Ovary (tissue), 9 donors: ENCODE measurements around the gene NUPR2. TPM values are rescaled to one million over a fixed set of nuclear protein-coding genes. Genes with fewer than 3 reads are reported as not detected.
A peak's percentile ranks its signal among the peaks of the same experiment; 100 is the strongest.
"Not testable (repeated sequence)": the region's sequence is repeated elsewhere in the genome, so short reads cannot be mapped to it uniquely, and the experiment has no call there.

Source experiments
- DNase-seq, 5 donors: peaks; one replicate each; pipeline ENCODE4 v3.0.0-alpha.2; 2019 to 2020
- H3K27ac ChIP-seq, 2 donors: fragments of 200-600 bp; one replicate each; pipeline versions ENCODE4 v1.5.1 to v1.8.0; 2019 to 2022
- H3K27me3 ChIP-seq: fragments of 200-600 bp; one replicate; pipeline ENCODE4 v1.8.0; 2022
- H3K36me3 ChIP-seq: fragments of 200-600 bp; sonication (generic); one replicate; pipeline ENCODE4 v1.5.1; 2019
- H3K4me1 ChIP-seq: one replicate; pipeline ENCODE4 v1.8.1; 2013; ENCODE audit warnings: mild to moderate bottlenecking, moderate library complexity; ENCODE audit not compliant: insufficient read depth
- H3K4me3 ChIP-seq: fragments of 200-600 bp; sonication (generic); one replicate; pipeline ENCODE4 v1.5.1; 2017
- H3K9me3 ChIP-seq, 2 donors: fragments of 200-600 bp in 1 of 2; sonication (generic) in 1 of 2; one replicate each; pipeline versions ENCODE4 v1.5.1 to v1.8.1; 2013 to 2019; ENCODE audit warnings: mild to moderate bottlenecking in 1 of 2, moderate library complexity in 1 of 2
- CTCF ChIP-seq, 3 donors: fragments of 450-650 bp in 2 of 3; fragments of 200-600 bp in 1 of 3; IDR thresholded peaks; one replicate each; pipeline versions ENCODE4 v1.5.1 to v1.8.0; 2016 to 2022; ENCODE audit warnings: antibody characterized with exemption in 3 of 3, mild to moderate bottlenecking in 1 of 3
- EP300 ChIP-seq: sonication (generic); formaldehyde crosslinking; IDR thresholded peaks from one replicate; pipeline ENCODE4 v1.6.1; 2017; ENCODE audit warnings: antibody characterized with exemption
- POLR2A ChIP-seq: fragments of 450-650 bp; IDR thresholded peaks from one replicate; pipeline ENCODE4 v1.6.1; 2017; ENCODE audit warnings: antibody characterized with exemption, mild to moderate bottlenecking, moderate library complexity
- WGBS, 3 donors: extraction: QIAGEN DNeasy Blood & Tissue Kit in 1 of 3; methylation state at CpG; one replicate each; pipeline versions ENCODE4 v1.1.5 to v1.1.7; 2013 to 2017; 5-methylcytosine and 5-hydroxymethylcytosine counted together
- intact Hi-C, 4 donors: fragments of 100-400 bp; cut with DNase I; formaldehyde crosslinking; loops; one replicate each; pipeline versions ENCODE4 v1.11.0 to v1.15.1; 2022 to 2023
- polyA plus RNA-seq, 2 donors: library from polyadenylated mRNA; stranded (reverse); fragments of 200-250 nt in 1 of 2; fragments of 350-450 nt in 1 of 2; fragmentation: Illumina TruSeq in 1 of 2; extraction: RNeasy Lipid Tissue Mini Kit (QIAGEN cat#74804) in 1 of 2; gene quantifications; one replicate each; pipeline ENCODE4 v1.2.3, GENCODE V29; 2013 to 2014
- total RNA-seq, 7 donors: library from RNA; depleted of rRNA in 2 of 7; stranded (reverse); fragments of >200 nt in 2 of 7; fragmentation: NEBNext Ultra II Directional in 3 of 7; extraction: Animal tissue kit (Norgen Biotek cat#: 25700) in 3 of 7; gene quantifications; one replicate each; pipeline versions ENCODE4 v1.1.0 to v1.2.4, GENCODE V29; 2016 to 2023
- donor health status: DM: no; HTN: no; CAD: no; lungs with moderate emphysema.
- donor health status: DM: no; HTN: no; CAD: no.
- donor health status: Bipolar disorder and iron deficiency.
- donor health status: DM: yes; HTN: yes; CAD: no.
- donor health status: DM: no; HTN: no; CAD: no.
- donor health status: DM: yes; HTN: yes; CAD: no.

Gene NUPR2
- total and polyA plus RNA-seq, 9 donors, result 7.1 TPM; not detected in 8

GRCh38 chr7:56107954-56108258 is 8.3 kb downstream of the NUPR2 start:
- H3K27me3 ChIP-seq, result no peaks in the 10 kb centered on the region
- WGBS, 3 donors, result 83 to 98% (median 98%) methylated on average over 1 of the region's 1 CpG
- H3K27ac ChIP-seq, result no peak overlapping the region
- H3K4me1 ChIP-seq, result peaks cover 5% of the 10 kb centered on the region
- H3K4me3 ChIP-seq, result no peak overlapping the region
- no peak for DNase-seq
- TF ChIP-seq POLR2A (no peak), CTCF (IDR thresholded peaks at IDR 0.05) (no peak), EP300 (no peak)
- H3K9me3 ChIP-seq, result no peaks in the 10 kb centered on the region
- H3K36me3 ChIP-seq, result no peaks in the 10 kb centered on the region
- intact Hi-C loops, result no loop called here

- peak; percentile 94 to 96 (median 95) for DNase-seq
- Histone ChIP-seq H3K27ac (peak within 1 kb of the TSS; percentile 78 to 93), H3K4me1 (peaks cover 5% of the 10 kb centered on the region), H3K36me3 (no peaks in the 10 kb centered on the region), H3K27me3 (no peaks in the 10 kb centered on the region), H3K4me3 (peak within 1 kb of the TSS; percentile 91), H3K9me3 (no peaks in the 10 kb centered on the region)
- TF ChIP-seq POLR2A, result peak; percentile 94
- no peak for TF ChIP-seq EP300
- TF ChIP-seq CTCF (IDR thresholded peaks at IDR 0.05), result no peak
- WGBS, 3 donors, result 1 to 2% (median 1%) methylated on average over 53 to 57 of the region's 57 CpGs
- intact Hi-C loops, result no loop called here
These were observed 9.8 kb downstream of the NUPR2 start, which contains the start of gene CHCHD2 for GRCh38 chr7:56106108-56107073. CHCHD2 (minus strand) TSS chr7:56106476; CDS start chr7:56106413, 63 bp downstream.

GRCh38 chr7:56105508-56105907 is 10.7 kb downstream of the NUPR2 start:
- H3K4me3 ChIP-seq, result peak overlapping the region; percentile 91

GRCh38 chr7:56104138-56104537 is 12.1 kb downstream of the NUPR2 start:
- not testable (repeated sequence) for H3K36me3 ChIP-seq

More at GRCh38 chr7:56105508-56105907, 10.7 kb downstream of the NUPR2 start:
- Histone ChIP-seq H3K36me3 (no peaks in the 10 kb centered on the region), H3K27me3 (no peaks in the 10 kb centered on the region), H3K9me3 (no peaks in the 10 kb centered on the region), H3K27ac (peak overlapping the region in 1 of 2 donors; percentile 93), H3K4me1 (peaks cover 5% of the 10 kb centered on the region)
- no peak for DNase-seq
- TF ChIP-seq CTCF (IDR thresholded peaks at IDR 0.05), result no peak
- no peak for TF ChIP-seq POLR2A
- no peak for TF ChIP-seq EP300
- intact Hi-C loops, result no loop called here
- WGBS, 3 donors, result 13 to 19% (median 18%) methylated on average over 6 of the region's 6 CpGs

GRCh38 chr7:56099653-56100052 is 16.6 kb downstream of the NUPR2 start:
- intact Hi-C loops, result no loop called here
- no peak for TF ChIP-seq POLR2A
- TF ChIP-seq EP300, result no peak
- TF ChIP-seq CTCF (IDR thresholded peaks at IDR 0.05), result no peak

More at GRCh38 chr7:56104138-56104537, 12.1 kb downstream of the NUPR2 start:
- H3K9me3 ChIP-seq, H3K27me3 ChIP-seq, H3K27ac ChIP-seq, H3K4me3 ChIP-seq, H3K4me1 ChIP-seq, DNase-seq, intact Hi-C loops: not testable (repeated sequence)
- WGBS, 3 donors, result 86 to 87% (median 86%) methylated on average over 9 of the region's 9 CpGs

GRCh38 chr7:56098187-56099008 is 17.8 kb downstream of the NUPR2 start:
- H3K4me1 ChIP-seq, H3K27ac ChIP-seq, intact Hi-C loops, H3K4me3 ChIP-seq, H3K36me3 ChIP-seq, DNase-seq, H3K9me3 ChIP-seq, H3K27me3 ChIP-seq: not testable (repeated sequence)
- WGBS, 3 donors, result 84 to 89% (median 86%) methylated on average over 8 of the region's 8 CpGs

More at GRCh38 chr7:56099653-56100052, 16.6 kb downstream of the NUPR2 start:
- no peak for DNase-seq
- Histone ChIP-seq H3K4me1 (peaks cover 6% of the 10 kb centered on the region), H3K27me3 (no peaks in the 10 kb centered on the region), H3K9me3 (no peaks in the 10 kb centered on the region), H3K4me3 (no peak overlapping the region), H3K36me3 (no peaks in the 10 kb centered on the region), H3K27ac (no peak overlapping the region)
- WGBS, 3 donors, result 81 to 93% (median 84%) methylated on average over 3 of the region's 3 CpGs
